22Rv1 (cell line): ENCODE measurements around the gene MTG2.

ENCODE experiments used
- ZFX ChIP-seq: fragments of 450-650 bp; IDR thresholded peaks from 2 replicates; pipeline ENCODE4 v1.6.1; 2017; ENCODE audit warnings: antibody characterized with exemption, borderline replicate concordance
- TF ChIP-seq, protein P1 (sequence below): fragments of 450-650 bp; IDR thresholded peaks from 2 replicates; pipeline ENCODE4 v1.5.1; 2017; ENCODE audit warnings: mild to moderate bottlenecking

DNA sequence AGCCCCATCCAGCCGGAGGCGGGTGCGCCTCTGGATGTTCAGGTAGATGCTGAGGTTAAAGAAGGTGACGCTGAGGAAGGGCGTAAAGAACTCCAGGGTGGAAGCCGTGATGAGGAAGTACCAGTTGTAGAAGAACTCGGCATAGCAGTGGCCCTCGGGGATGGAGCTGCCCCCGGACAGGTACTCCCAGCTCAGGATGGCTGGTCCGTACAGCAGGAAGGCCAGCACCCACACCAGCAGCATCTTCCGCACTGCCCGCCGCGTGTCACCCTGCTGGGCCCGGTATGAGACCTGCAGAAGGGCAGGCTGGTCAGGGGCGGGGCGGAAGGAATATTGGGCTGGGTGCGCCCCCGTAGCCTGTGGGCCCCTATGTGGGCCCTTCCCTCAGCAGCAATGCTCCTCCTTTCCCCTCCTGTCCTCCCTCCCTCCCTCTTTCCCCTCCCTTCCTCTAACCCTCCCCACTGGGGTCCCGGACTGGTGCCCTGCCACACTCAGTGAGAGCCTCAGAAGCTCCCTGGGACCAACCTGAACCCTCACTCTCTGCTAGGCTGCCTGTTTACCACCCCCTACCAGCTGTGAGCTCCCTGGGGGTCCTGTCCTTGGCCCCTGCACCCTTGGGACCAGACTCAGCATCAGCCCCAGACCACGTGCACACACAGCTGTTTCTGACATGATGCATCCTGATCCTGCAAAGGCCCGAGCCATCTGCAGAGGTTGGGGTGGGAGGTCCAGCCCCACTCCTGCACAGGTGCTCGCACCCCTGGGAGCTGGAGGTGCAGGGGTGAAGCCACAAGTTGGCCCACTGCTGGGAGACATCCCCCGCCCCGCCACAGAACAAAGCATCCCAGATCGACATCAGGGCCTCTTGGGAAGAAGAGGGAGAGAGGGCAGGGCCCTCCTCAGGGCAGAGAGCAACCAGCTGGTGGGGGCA, 34.1 kb downstream of the MTG2 start:
- TF ChIP-seq, protein P1, sequence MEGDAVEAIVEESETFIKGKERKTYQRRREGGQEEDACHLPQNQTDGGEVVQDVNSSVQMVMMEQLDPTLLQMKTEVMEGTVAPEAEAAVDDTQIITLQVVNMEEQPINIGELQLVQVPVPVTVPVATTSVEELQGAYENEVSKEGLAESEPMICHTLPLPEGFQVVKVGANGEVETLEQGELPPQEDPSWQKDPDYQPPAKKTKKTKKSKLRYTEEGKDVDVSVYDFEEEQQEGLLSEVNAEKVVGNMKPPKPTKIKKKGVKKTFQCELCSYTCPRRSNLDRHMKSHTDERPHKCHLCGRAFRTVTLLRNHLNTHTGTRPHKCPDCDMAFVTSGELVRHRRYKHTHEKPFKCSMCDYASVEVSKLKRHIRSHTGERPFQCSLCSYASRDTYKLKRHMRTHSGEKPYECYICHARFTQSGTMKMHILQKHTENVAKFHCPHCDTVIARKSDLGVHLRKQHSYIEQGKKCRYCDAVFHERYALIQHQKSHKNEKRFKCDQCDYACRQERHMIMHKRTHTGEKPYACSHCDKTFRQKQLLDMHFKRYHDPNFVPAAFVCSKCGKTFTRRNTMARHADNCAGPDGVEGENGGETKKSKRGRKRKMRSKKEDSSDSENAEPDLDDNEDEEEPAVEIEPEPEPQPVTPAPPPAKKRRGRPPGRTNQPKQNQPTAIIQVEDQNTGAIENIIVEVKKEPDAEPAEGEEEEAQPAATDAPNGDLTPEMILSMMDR, result no peak
- no peak for TF ChIP-seq ZFX
